GM12801 (cell line): ENCODE measurements around the gene SCAPER.

ENCODE experiments used
- CTCF ChIP-seq: IDR thresholded peaks from one replicate; pipeline ENCODE4 v1.5.1; 2011; ENCODE audit warnings: control low read depth; ENCODE audit not compliant: insufficient read length; ENCODE audit errors: extremely low read depth

SCAPER gene

DNA sequence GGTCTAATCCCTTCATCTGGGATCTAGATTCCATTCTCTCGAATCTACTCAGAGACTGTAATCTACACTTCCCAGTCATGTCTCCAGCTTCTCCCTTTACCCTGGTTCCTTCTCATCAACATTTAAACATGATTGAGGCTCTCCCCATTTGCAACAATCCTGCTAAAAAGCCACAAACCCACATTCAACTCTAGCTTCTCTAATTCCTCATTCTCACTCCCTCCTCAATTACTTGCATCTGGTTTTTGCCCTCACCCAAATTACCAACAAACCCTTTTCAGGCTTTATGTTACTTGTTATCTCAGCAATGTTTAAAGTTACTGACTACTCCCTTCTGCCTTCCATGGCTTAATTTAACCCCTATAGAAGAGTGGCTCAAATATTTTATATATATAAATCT, 605.4 kb downstream of the SCAPER start:
- TF ChIP-seq CTCF, result no peak

GRCh38 chr15:76298986-76299385, 606.2 kb downstream of the SCAPER start:
- TF ChIP-seq CTCF, result no peak
